ENCODE results near the gene SLC15A5.

The SLC15A5 gene

GRCh38 chr12:16291032-16291431 is 13.5 kb upstream of the SLC15A5 start:
- no peaks in the 10 kb centered on the region for H3K4me1 ChIP-seq (ENCODE audit: insufficient read depth, insufficient read length)
- no peak overlapping the region for H3K9ac ChIP-seq (ENCODE audit: insufficient read length, low read depth)
- no peaks in the 10 kb centered on the region for H3K27me3 ChIP-seq (ENCODE audit: insufficient read depth, insufficient read length)
- DNase-seq (ENCODE audit: low read depth, low spot score), result no peak
- H3K4me3 ChIP-seq (ENCODE audit: insufficient read length, low read depth), result no peak overlapping the region
- TF ChIP-seq YY1 (IDR thresholded peaks at IDR 0.05; ENCODE audit: insufficient read depth, insufficient read length), result no peak
- no peak for TF ChIP-seq ZNF274 (IDR thresholded peaks at IDR 0.05; ENCODE audit: low read depth, low read length)
- TF ChIP-seq SUZ12 (IDR thresholded peaks at IDR 0.05; ENCODE audit: extremely low read depth, insufficient read depth, insufficient read length), result no peak
- no peaks in the 10 kb centered on the region for H3K36me3 ChIP-seq (ENCODE audit: insufficient read depth, insufficient read length, low read length)
- no peaks in the 10 kb centered on the region for H3K9me3 ChIP-seq (ENCODE audit: insufficient read depth, low read length)

DNA sequence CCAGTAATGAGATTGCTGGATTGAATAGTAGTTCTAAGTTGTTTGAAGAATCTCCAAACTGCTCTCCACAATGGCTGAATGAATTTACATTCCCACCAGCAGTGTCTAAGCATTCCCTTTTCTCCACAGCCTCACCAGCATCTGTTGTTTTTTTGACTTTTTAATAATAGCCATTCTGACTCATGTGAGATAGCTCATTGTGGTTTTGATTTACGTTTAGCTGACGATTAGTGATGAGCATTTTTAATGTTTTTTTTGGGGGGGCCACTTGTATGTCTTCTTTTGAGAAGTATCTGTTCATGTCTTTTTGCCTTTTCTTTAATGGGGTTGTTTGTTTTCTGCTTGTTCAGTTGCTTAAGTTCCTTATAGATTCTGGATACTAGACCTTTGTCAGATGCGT is 8.1 kb upstream of the SLC15A5 start:
- Histone ChIP-seq H3K9me3 (ENCODE audit: insufficient read depth, low read length) (no peaks in the 10 kb centered on the region), H3K4me1 (ENCODE audit: insufficient read depth, insufficient read length) (no peaks in the 10 kb centered on the region), H3K9ac (ENCODE audit: insufficient read length, low read depth) (no peak overlapping the region), H3K27me3 (ENCODE audit: insufficient read depth, insufficient read length) (no peaks in the 10 kb centered on the region), H3K4me3 (ENCODE audit: insufficient read length, low read depth) (no peak overlapping the region), H3K36me3 (ENCODE audit: insufficient read depth, insufficient read length, low read length) (no peaks in the 10 kb centered on the region)
- DNase-seq (ENCODE audit: low read depth, low spot score), result no peak
- TF ChIP-seq ZNF274 (IDR thresholded peaks at IDR 0.05; ENCODE audit: low read depth, low read length) (no peak), SUZ12 (IDR thresholded peaks at IDR 0.05; ENCODE audit: extremely low read depth, insufficient read depth, insufficient read length) (no peak), YY1 (IDR thresholded peaks at IDR 0.05; ENCODE audit: insufficient read depth, insufficient read length) (no peak)

DNA sequence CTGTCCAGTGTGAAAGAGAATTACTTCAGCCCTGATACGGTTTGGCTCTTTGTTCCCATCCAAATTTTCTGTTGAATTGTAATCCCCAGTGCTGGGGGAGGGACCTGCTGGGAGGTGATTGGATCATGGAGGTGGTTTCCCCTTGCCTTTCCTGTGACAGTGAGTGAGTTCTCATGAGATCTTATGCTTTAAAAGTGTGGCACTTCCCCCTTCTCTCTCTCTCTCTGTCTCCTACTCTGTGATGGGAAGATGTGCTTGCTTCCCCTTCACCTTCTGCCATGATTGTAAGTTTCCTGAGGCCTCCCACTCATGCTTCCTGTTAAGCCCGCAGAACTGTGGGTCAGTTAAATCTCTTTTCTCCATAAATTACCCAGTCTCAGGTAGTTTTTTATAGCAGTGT is 5.5 kb upstream of the SLC15A5 start:
- DNase-seq (ENCODE audit: low read depth, low spot score), result no peak
- Histone ChIP-seq H3K9me3 (ENCODE audit: insufficient read depth, low read length) (no peaks in the 10 kb centered on the region), H3K36me3 (ENCODE audit: insufficient read depth, insufficient read length, low read length) (no peaks in the 10 kb centered on the region), H3K4me1 (ENCODE audit: insufficient read depth, insufficient read length) (no peaks in the 10 kb centered on the region), H3K27me3 (ENCODE audit: insufficient read depth, insufficient read length) (no peaks in the 10 kb centered on the region), H3K9ac (ENCODE audit: insufficient read length, low read depth) (no peak overlapping the region), H3K4me3 (ENCODE audit: insufficient read length, low read depth) (no peak overlapping the region)
- TF ChIP-seq YY1 (IDR thresholded peaks at IDR 0.05; ENCODE audit: insufficient read depth, insufficient read length), result no peak
- no peak for TF ChIP-seq ZNF274 (IDR thresholded peaks at IDR 0.05; ENCODE audit: low read depth, low read length)
- TF ChIP-seq SUZ12 (IDR thresholded peaks at IDR 0.05; ENCODE audit: extremely low read depth, insufficient read depth, insufficient read length), result no peak

GRCh38 chr12:16282081-16282480 is 4.6 kb upstream of the SLC15A5 start:
- Histone ChIP-seq H3K9ac (ENCODE audit: insufficient read length, low read depth) (no peak overlapping the region), H3K27me3 (ENCODE audit: insufficient read depth, insufficient read length) (no peaks in the 10 kb centered on the region), H3K9me3 (ENCODE audit: insufficient read depth, low read length) (no peaks in the 10 kb centered on the region), H3K4me3 (ENCODE audit: insufficient read length, low read depth) (no peak overlapping the region), H3K4me1 (ENCODE audit: insufficient read depth, insufficient read length) (no peaks in the 10 kb centered on the region), H3K36me3 (ENCODE audit: insufficient read depth, insufficient read length, low read length) (no peaks in the 10 kb centered on the region)
- DNase-seq (ENCODE audit: low read depth, low spot score), result no peak
- TF ChIP-seq ZNF274 (IDR thresholded peaks at IDR 0.05; ENCODE audit: low read depth, low read length) (no peak), SUZ12 (IDR thresholded peaks at IDR 0.05; ENCODE audit: extremely low read depth, insufficient read depth, insufficient read length) (no peak), YY1 (IDR thresholded peaks at IDR 0.05; ENCODE audit: insufficient read depth, insufficient read length) (no peak)

- DNase-seq (ENCODE audit: low read depth, low spot score), result no peak
- no peak overlapping the region for H3K4me3 ChIP-seq (ENCODE audit: insufficient read length, low read depth)
These were observed 3.7 kb upstream of the SLC15A5 start for GRCh38 chr12:16281157-16281556.

GRCh38 chr12:16272222-16272621 is 5.3 kb downstream of the SLC15A5 start:
- Histone ChIP-seq H3K36me3 (ENCODE audit: insufficient read depth, insufficient read length, low read length) (no peaks in the 10 kb centered on the region), H3K9me3 (ENCODE audit: insufficient read depth, low read length) (no peaks in the 10 kb centered on the region), H3K4me1 (ENCODE audit: insufficient read depth, insufficient read length) (no peaks in the 10 kb centered on the region), H3K27me3 (ENCODE audit: insufficient read depth, insufficient read length) (no peaks in the 10 kb centered on the region), H3K4me3 (ENCODE audit: insufficient read length, low read depth) (no peak overlapping the region), H3K9ac (ENCODE audit: insufficient read length, low read depth) (no peak overlapping the region)
- TF ChIP-seq YY1 (IDR thresholded peaks at IDR 0.05; ENCODE audit: insufficient read depth, insufficient read length) (no peak), SUZ12 (IDR thresholded peaks at IDR 0.05; ENCODE audit: extremely low read depth, insufficient read depth, insufficient read length) (no peak), ZNF274 (IDR thresholded peaks at IDR 0.05; ENCODE audit: low read depth, low read length) (no peak)
- DNase-seq (ENCODE audit: low read depth, low spot score), result no peak

More at GRCh38 chr12:16281157-16281556, 3.7 kb upstream of the SLC15A5 start:
- H3K4me1 ChIP-seq (ENCODE audit: insufficient read depth, insufficient read length), result no peaks in the 10 kb centered on the region
- H3K27me3 ChIP-seq (ENCODE audit: insufficient read depth, insufficient read length), result no peaks in the 10 kb centered on the region
- TF ChIP-seq YY1 (IDR thresholded peaks at IDR 0.05; ENCODE audit: insufficient read depth, insufficient read length) (no peak), SUZ12 (IDR thresholded peaks at IDR 0.05; ENCODE audit: extremely low read depth, insufficient read depth, insufficient read length) (no peak), ZNF274 (IDR thresholded peaks at IDR 0.05; ENCODE audit: low read depth, low read length) (no peak)
- H3K36me3 ChIP-seq (ENCODE audit: insufficient read depth, insufficient read length, low read length), result no peaks in the 10 kb centered on the region
- H3K9me3 ChIP-seq (ENCODE audit: insufficient read depth, low read length), result no peaks in the 10 kb centered on the region
- H3K9ac ChIP-seq (ENCODE audit: insufficient read length, low read depth), result no peak overlapping the region

DNA sequence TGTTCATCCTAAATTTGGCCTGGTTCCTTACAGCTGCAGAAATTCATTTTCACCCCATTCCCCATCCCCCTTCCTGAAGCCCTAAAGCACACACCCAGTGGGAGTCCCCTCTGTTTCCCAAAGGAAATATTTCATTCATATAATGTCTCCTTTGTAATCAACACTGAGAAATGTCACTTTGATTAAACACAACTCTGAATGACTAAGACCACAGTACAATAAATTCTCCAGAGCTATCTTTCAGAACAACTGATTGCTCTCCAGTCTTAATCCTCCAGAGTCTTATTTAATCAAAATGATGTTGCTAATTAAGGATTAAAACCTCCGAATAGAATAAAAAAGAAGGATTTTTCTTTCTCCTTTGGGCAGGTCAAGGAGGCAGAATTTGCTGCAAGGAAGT is 6.4 kb downstream of the SLC15A5 start:
- Histone ChIP-seq H3K4me3 (ENCODE audit: insufficient read length, low read depth) (no peak overlapping the region), H3K9ac (ENCODE audit: insufficient read length, low read depth) (no peak overlapping the region), H3K36me3 (ENCODE audit: insufficient read depth, insufficient read length, low read length) (no peaks in the 10 kb centered on the region), H3K9me3 (ENCODE audit: insufficient read depth, low read length) (no peaks in the 10 kb centered on the region), H3K27me3 (ENCODE audit: insufficient read depth, insufficient read length) (no peaks in the 10 kb centered on the region), H3K4me1 (ENCODE audit: insufficient read depth, insufficient read length) (no peaks in the 10 kb centered on the region)
- TF ChIP-seq SUZ12 (IDR thresholded peaks at IDR 0.05; ENCODE audit: extremely low read depth, insufficient read depth, insufficient read length) (no peak), YY1 (IDR thresholded peaks at IDR 0.05; ENCODE audit: insufficient read depth, insufficient read length) (no peak)
- DNase-seq (ENCODE audit: low read depth, low spot score), result no peak

DNA sequence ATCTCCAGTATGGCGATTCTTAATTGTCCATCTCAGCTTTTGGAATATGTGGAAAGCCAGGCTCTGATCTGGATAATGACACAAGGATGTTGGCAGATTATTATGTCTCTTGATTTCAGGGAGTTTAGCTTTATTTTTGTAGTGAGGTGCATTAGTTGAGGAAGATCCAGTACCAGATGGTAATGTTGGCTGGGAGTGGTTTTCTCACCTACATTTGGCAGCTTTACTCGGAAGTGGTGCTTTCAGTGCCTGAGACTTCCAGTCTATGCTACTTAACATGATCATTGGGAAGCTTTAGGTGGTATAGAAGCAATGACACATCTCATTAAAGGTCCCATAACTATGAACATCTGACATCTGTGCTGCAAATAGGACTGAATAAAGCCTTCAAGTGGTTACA is 7.5 kb downstream of the SLC15A5 start:
- Histone ChIP-seq H3K4me3 (ENCODE audit: insufficient read length, low read depth) (no peak overlapping the region), H3K4me1 (ENCODE audit: insufficient read depth, insufficient read length) (no peaks in the 10 kb centered on the region), H3K9ac (ENCODE audit: insufficient read length, low read depth) (no peak overlapping the region), H3K36me3 (ENCODE audit: insufficient read depth, insufficient read length, low read length) (no peaks in the 10 kb centered on the region), H3K27me3 (ENCODE audit: insufficient read depth, insufficient read length) (no peaks in the 10 kb centered on the region), H3K9me3 (ENCODE audit: insufficient read depth, low read length) (no peaks in the 10 kb centered on the region)
- TF ChIP-seq ZNF274 (IDR thresholded peaks at IDR 0.05; ENCODE audit: low read depth, low read length) (no peak), YY1 (IDR thresholded peaks at IDR 0.05; ENCODE audit: insufficient read depth, insufficient read length) (no peak), SUZ12 (IDR thresholded peaks at IDR 0.05; ENCODE audit: extremely low read depth, insufficient read depth, insufficient read length) (no peak)
- DNase-seq (ENCODE audit: low read depth, low spot score), result no peak
